Measurements from ENCODE around the gene CHRNA4.

CHRNA4 gene

GRCh38 chr20:63315731-63316491, 45.2 kb downstream of the CHRNA4 start:
- H3K27me3 ChIP-seq (ENCODE audit: control insufficient read depth, insufficient read depth, low read length): peaks cover 21% of the 10 kb centered on the region
- H3K4me3 ChIP-seq (ENCODE audit: low read length): no peak overlapping the region
- no peaks in the 10 kb centered on the region for H3K36me3 ChIP-seq (ENCODE audit: insufficient read depth, low read length)
- H3K4me2 ChIP-seq (ENCODE audit: low read length): no peak overlapping the region
- H3K9ac ChIP-seq (ENCODE audit: low read depth, low read length): no peak overlapping the region
- H3K4me1 ChIP-seq (ENCODE audit: control insufficient read depth, insufficient read depth, low read length): no peaks in the 10 kb centered on the region
- no peaks in the 10 kb centered on the region for H3K9me3 ChIP-seq (replicated peaks; ENCODE audit: low read length)

- Histone ChIP-seq H3K9me3 (replicated peaks; ENCODE audit: low read length) (no peaks in the 10 kb centered on the region), H3K4me1 (ENCODE audit: control insufficient read depth, insufficient read depth, low read length) (no peaks in the 10 kb centered on the region), H3K4me2 (ENCODE audit: low read length) (no peak overlapping the region), H3K27me3 (ENCODE audit: control insufficient read depth, insufficient read depth, low read length) (peaks cover 21% of the 10 kb centered on the region), H3K9ac (ENCODE audit: low read depth, low read length) (no peak overlapping the region), H3K36me3 (ENCODE audit: insufficient read depth, low read length) (no peaks in the 10 kb centered on the region), H3K4me3 (ENCODE audit: low read length) (no peak overlapping the region)
These were observed 45.9 kb downstream of the CHRNA4 start for GRCh38 chr20:63315240-63315689.

GRCh38 chr20:63314566-63315239, 46.4 kb downstream of the CHRNA4 start:
- H3K9me3 ChIP-seq (replicated peaks; ENCODE audit: low read length): no peaks in the 10 kb centered on the region
- H3K27me3 ChIP-seq (ENCODE audit: control insufficient read depth, insufficient read depth, low read length): peaks cover 21% of the 10 kb centered on the region
- H3K36me3 ChIP-seq (ENCODE audit: insufficient read depth, low read length): no peaks in the 10 kb centered on the region
- H3K9ac ChIP-seq (ENCODE audit: low read depth, low read length): no peak overlapping the region
- H3K4me3 ChIP-seq (ENCODE audit: low read length): no peak overlapping the region
- no peaks in the 10 kb centered on the region for H3K4me1 ChIP-seq (ENCODE audit: control insufficient read depth, insufficient read depth, low read length)
- H3K4me2 ChIP-seq (ENCODE audit: low read length): no peak overlapping the region

- Histone ChIP-seq H3K4me2 (ENCODE audit: low read length) (no peak overlapping the region), H3K9ac (ENCODE audit: low read depth, low read length) (no peak overlapping the region), H3K36me3 (ENCODE audit: insufficient read depth, low read length) (no peaks in the 10 kb centered on the region), H3K4me1 (ENCODE audit: control insufficient read depth, insufficient read depth, low read length) (no peaks in the 10 kb centered on the region), H3K9me3 (replicated peaks; ENCODE audit: low read length) (no peaks in the 10 kb centered on the region), H3K4me3 (ENCODE audit: low read length) (no peak overlapping the region), H3K27me3 (ENCODE audit: control insufficient read depth, insufficient read depth, low read length) (peaks cover 25% of the 10 kb centered on the region)
These were observed 47.1 kb downstream of the CHRNA4 start for GRCh38 chr20:63314015-63314471.

- H3K9me3 ChIP-seq (replicated peaks; ENCODE audit: low read length): no peaks in the 10 kb centered on the region
- H3K36me3 ChIP-seq (ENCODE audit: insufficient read depth, low read length): no peaks in the 10 kb centered on the region
- no peak overlapping the region for H3K9ac ChIP-seq (ENCODE audit: low read depth, low read length)
- no peak overlapping the region for H3K4me3 ChIP-seq (ENCODE audit: low read length)
- peaks cover 31% of the 10 kb centered on the region for H3K27me3 ChIP-seq (ENCODE audit: control insufficient read depth, insufficient read depth, low read length)
- no peaks in the 10 kb centered on the region for H3K4me1 ChIP-seq (ENCODE audit: control insufficient read depth, insufficient read depth, low read length)
- no peak overlapping the region for H3K4me2 ChIP-seq (ENCODE audit: low read length)
These were observed 47.7 kb downstream of the CHRNA4 start for GRCh38 chr20:63313349-63314014.

- H3K4me1 ChIP-seq (ENCODE audit: control insufficient read depth, insufficient read depth, low read length): no peaks in the 10 kb centered on the region
- peaks cover 38% of the 10 kb centered on the region for H3K27me3 ChIP-seq (ENCODE audit: control insufficient read depth, insufficient read depth, low read length)
- no peaks in the 10 kb centered on the region for H3K9me3 ChIP-seq (replicated peaks; ENCODE audit: low read length)
- H3K36me3 ChIP-seq (ENCODE audit: insufficient read depth, low read length): no peaks in the 10 kb centered on the region
- no peak overlapping the region for H3K4me2 ChIP-seq (ENCODE audit: low read length)
- no peak overlapping the region for H3K4me3 ChIP-seq (ENCODE audit: low read length)
- H3K9ac ChIP-seq (ENCODE audit: low read depth, low read length): no peak overlapping the region
These were observed 48.3 kb downstream of the CHRNA4 start for GRCh38 chr20:63312690-63313348.

- no peak overlapping the region for H3K4me2 ChIP-seq (ENCODE audit: low read length)
- H3K27me3 ChIP-seq (ENCODE audit: control insufficient read depth, insufficient read depth, low read length): peaks cover 40% of the 10 kb centered on the region
- H3K4me3 ChIP-seq (ENCODE audit: low read length): no peak overlapping the region
These were observed 48.9 kb downstream of the CHRNA4 start for GRCh38 chr20:63312273-63312672.

GRCh38 chr20:63311833-63312243, 49.3 kb downstream of the CHRNA4 start:
- no peaks in the 10 kb centered on the region for H3K36me3 ChIP-seq (ENCODE audit: insufficient read depth, low read length)
- no peaks in the 10 kb centered on the region for H3K4me1 ChIP-seq (ENCODE audit: control insufficient read depth, insufficient read depth, low read length)
- H3K9me3 ChIP-seq (replicated peaks; ENCODE audit: low read length): no peaks in the 10 kb centered on the region
- no peak overlapping the region for H3K9ac ChIP-seq (ENCODE audit: low read depth, low read length)
- H3K4me2 ChIP-seq (ENCODE audit: low read length): no peak overlapping the region
- peaks cover 44% of the 10 kb centered on the region for H3K27me3 ChIP-seq (ENCODE audit: control insufficient read depth, insufficient read depth, low read length)
- no peak overlapping the region for H3K4me3 ChIP-seq (ENCODE audit: low read length)

More at GRCh38 chr20:63312273-63312672, 48.9 kb downstream of the CHRNA4 start:
- Histone ChIP-seq H3K4me1 (ENCODE audit: control insufficient read depth, insufficient read depth, low read length) (no peaks in the 10 kb centered on the region), H3K9me3 (replicated peaks; ENCODE audit: low read length) (no peaks in the 10 kb centered on the region), H3K9ac (ENCODE audit: low read depth, low read length) (no peak overlapping the region), H3K36me3 (ENCODE audit: insufficient read depth, low read length) (no peaks in the 10 kb centered on the region)

GRCh38 chr20:63311186-63311832, 49.8 kb downstream of the CHRNA4 start:
- no peaks in the 10 kb centered on the region for H3K9me3 ChIP-seq (replicated peaks; ENCODE audit: low read length)

GRCh38 chr20:63310265-63310991, 50.7 kb downstream of the CHRNA4 start:
- Histone ChIP-seq H3K9ac (ENCODE audit: low read depth, low read length) (no peak overlapping the region), H3K27me3 (ENCODE audit: control insufficient read depth, insufficient read depth, low read length) (peaks cover 46% of the 10 kb centered on the region), H3K4me3 (ENCODE audit: low read length) (no peak overlapping the region), H3K4me1 (ENCODE audit: control insufficient read depth, insufficient read depth, low read length) (no peaks in the 10 kb centered on the region), H3K4me2 (ENCODE audit: low read length) (no peak overlapping the region), H3K36me3 (ENCODE audit: insufficient read depth, low read length) (no peaks in the 10 kb centered on the region), H3K9me3 (replicated peaks; ENCODE audit: low read length) (no peaks in the 10 kb centered on the region)

More at GRCh38 chr20:63311186-63311832, 49.8 kb downstream of the CHRNA4 start:
- Histone ChIP-seq H3K36me3 (ENCODE audit: insufficient read depth, low read length) (no peaks in the 10 kb centered on the region), H3K27me3 (ENCODE audit: control insufficient read depth, insufficient read depth, low read length) (peaks cover 44% of the 10 kb centered on the region), H3K9ac (ENCODE audit: low read depth, low read length) (no peak overlapping the region), H3K4me3 (ENCODE audit: low read length) (no peak overlapping the region), H3K4me1 (ENCODE audit: control insufficient read depth, insufficient read depth, low read length) (no peaks in the 10 kb centered on the region), H3K4me2 (ENCODE audit: low read length) (no peak overlapping the region)

Measured in skeletal muscle satellite cell (primary cell).